GM19238 (cell line): ENCODE data around the gene ALKBH5.

Experiments used
- DNase-seq: peaks from one replicate; pipeline ENCODE4 v3.0.0; 2011; ENCODE audit warnings: low spot score; ENCODE audit not compliant: insufficient read length

The ALKBH5 gene

GRCh38 chr17:18218756-18219415 lies 35.3 kb downstream of the ALKBH5 start:
- no peak for DNase-seq

- DNase-seq = no peak
Observed at GRCh38 chr17:18224053-18224386, 40.4 kb downstream of the ALKBH5 start.

DNA sequence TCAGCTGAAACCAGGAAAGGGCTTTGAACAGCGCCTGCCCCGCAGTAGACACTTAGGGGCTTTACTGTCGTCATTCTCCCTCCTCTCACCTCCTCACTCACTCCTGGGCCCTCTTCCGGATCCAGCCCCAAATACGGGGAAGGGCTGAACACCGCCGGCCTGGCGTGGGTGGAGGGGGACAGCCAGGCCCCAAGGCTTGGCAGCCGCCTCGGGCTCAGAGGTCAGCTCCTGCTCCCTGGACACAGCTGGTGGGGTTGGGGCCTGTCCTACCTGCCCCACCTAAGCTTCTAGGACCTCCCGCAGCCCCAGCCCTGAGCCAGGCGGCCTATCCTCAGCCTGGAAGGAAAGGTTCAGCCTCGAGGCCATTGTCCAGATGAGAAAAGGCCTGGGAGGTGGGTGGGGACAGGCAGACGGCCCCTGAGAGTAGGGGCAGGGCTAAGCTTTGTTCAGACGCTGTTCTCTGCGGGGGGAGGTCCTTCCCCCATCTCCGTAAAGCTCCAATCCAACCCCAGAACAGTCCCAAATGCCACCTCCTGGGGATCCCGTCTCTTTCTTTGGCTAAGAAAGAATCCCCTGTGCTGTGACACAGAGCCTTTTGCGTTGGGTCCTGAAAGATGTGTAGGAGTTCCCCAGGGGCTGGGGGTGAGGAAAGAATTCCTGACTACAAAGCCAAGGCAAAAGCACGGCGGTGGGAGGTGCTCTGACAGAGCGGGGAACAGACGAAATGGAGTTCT lies 40.9 kb downstream of the ALKBH5 start:
- DNase-seq = no peak

- peak; percentile 100 for DNase-seq
Observed at GRCh38 chr17:18225121-18225641, 41.6 kb downstream of the ALKBH5 start, which contains the start of gene LLGL1. TSS of gene LLGL1 (plus strand) at chr17:18225635. CDS start at chr17:18225683, 48 bp downstream.

DNA sequence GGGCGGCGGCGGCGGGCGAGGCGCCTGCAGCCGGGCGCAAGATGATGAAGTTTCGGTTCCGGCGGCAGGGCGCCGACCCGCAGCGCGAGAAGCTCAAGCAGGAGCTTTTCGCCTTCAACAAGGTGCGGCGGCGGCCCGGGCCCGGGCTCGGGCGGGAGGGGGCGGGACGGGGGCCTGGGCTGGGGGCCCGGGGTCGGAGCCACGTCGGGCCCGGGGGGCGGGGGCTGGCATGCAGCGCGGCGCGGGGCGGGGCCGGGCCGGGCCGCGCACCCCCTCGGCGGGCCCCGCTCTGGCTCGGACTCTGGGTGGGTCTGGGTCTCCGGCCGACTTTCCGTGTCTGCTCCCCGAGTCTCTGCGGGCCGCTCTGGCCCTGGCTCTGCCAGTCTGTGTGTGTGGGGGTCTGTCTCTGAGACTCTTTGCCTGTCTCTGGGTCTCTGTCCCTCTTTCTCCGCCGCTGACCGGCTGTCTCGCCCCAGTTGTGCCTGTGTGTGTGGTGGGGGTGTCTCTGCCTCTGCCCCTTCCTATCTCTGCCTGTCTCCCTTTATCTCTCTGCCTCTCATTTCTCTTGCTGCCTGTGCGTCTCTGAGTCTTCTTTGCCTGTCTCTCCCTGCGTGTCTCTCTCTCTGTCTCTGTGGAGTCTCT lies 42.1 kb downstream of the ALKBH5 start:
- peak; percentile 38 for DNase-seq

DNA sequence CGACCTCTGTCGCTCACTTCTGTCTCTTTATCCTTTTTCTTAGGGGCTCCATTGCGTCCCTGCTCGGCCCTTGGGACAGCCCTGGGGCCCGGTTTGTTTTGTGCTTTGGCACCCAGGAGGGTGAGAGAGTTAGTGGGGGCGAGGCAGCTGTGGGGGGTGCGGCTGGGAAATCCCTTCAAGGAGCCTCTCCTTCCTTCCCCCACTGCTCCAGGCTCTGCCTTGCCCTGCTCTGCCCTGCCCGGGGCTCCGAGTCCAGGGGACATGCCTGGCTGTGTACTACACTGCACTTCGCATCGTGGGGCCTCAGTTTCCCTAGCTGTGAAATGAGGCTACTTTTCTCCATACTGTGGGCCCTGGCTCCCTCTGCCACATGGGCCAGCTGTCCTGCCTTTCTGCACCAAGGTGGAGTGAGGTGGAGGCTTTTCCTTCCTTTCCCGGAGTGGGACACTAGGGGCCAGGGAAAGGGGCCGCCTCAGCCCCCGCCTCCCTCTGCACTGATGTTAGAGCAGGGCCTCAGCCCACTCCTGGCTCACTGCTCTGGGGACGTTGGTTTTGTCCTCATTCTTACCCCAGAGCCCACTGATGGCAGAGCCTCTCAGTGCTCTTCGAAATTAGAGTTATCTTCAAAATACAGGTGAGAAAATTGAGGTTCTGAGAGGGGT lies 42.8 kb downstream of the ALKBH5 start:
- DNase-seq = no peak

DNA sequence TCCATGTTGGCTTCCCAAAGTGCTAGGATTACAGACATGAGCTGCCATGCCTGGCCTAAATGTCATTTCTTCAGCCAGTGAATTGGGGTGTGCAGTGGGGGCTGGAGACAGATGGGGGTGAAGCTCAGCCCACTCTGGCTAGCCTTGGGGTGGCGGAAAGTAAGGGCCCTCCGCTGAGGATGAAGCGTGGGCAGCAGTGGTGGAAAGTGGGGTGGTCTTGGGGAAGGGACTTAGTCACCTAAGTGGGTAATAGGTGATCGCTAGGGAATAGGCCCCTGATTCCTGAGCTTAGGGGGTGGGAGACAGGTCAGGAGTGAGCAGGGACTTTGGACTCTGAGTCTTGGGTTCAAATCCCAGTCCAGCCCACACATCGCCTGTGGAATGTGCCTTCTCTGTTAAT lies 44.0 kb downstream of the ALKBH5 start:
- DNase-seq = no peak

DNA sequence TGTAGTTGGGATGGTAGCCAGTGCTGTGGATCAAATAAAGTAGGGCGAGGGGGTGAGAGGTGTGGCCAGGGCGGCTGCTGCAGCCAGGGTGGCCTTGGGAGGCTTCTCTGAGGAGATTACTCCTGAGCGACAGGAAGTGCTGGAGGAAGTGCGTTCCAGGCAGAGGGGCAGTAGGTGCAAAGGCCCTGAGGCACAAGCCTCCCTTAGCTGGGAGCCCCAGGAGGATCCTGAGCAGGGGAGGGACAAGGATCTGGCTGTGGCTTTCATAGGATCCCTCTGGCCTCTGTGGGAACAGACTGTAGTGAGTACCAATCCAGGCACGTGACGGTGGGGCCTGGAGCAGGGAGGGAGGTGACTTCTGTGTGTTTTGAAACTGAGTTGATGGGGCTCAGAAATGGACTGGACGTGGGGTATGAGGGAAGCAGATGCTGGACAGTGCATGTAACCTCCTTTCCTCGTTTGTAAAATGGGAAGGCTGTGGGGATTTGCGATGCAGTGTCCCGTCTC lies 44.6 kb downstream of the ALKBH5 start:
- no peak for DNase-seq

- DNase-seq = no peak
Observed at GRCh38 chr17:18229254-18229653, 45.6 kb downstream of the ALKBH5 start.

DNA sequence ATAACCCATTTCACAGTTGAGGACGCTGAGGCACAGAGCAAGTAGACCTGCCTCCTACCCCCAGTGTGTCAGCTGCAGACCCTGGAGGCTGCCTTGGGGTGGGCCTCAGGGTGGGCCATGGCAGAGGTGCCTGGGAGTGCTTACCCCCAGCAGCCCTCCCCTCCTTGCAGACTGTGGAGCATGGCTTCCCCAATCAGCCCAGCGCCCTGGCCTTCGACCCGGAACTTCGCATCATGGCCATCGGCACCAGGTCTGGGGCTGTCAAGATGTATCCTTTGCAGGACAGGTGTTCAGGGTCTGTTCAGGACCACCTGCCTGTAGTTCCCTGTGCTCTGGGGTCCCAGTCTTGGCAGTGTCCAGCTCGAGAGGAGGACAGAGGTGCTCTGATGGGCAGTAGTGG lies 46.1 kb downstream of the ALKBH5 start:
- no peak for DNase-seq

DNA sequence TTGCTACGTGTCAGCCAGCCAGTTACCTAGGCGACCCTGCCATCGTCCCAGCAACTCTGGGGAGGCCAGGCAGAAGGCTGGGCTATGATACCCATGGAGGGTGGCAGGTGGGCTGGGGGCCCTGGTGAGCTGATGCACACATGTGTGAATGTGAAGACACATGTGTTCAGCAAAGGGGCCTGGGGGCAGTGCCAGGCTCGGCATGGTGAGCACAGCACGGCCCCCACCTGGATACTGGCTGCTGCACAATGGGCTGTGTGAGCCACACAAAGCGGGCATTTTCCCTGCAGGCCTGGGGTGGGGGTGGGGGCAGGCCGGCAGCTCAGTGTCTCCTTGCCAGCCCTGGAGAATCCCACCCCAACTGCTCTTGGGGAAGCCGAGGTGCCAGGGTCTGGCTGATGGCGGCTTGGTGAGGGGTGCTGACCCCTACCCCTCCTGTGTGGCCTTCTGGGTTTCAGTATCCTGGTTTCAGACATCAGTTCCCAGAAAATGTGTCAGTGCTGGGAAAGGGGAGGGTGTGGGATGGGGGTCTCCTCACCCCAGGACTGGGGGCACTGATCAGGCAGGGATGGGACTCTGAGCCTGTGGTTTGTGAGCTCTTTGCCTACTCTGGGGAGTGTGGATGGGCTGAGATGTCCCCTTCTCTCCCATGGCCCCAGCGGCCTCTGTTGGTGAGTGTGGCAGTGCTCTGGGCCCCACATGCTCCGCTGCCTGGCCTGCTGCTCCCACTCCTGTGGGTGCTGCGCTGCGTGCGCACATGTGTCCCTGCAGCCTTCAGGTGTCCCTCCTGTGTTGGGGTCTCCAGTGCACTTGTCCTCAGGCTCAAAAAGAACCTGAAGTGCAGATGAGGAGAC lies 46.9 kb downstream of the ALKBH5 start:
- DNase-seq = no peak

- no peak for DNase-seq
Observed at GRCh38 chr17:18231164-18231563, 47.5 kb downstream of the ALKBH5 start.

- no peak for DNase-seq
Observed at GRCh38 chr17:18233803-18234518, 50.3 kb downstream of the ALKBH5 start.

- no peak for DNase-seq
Observed at GRCh38 chr17:18234853-18235380, 51.3 kb downstream of the ALKBH5 start.

GRCh38 chr17:18235743-18236256 lies 52.2 kb downstream of the ALKBH5 start:
- no peak for DNase-seq

GRCh38 chr17:18236494-18236893 lies 52.9 kb downstream of the ALKBH5 start:
- no peak for DNase-seq

DNA sequence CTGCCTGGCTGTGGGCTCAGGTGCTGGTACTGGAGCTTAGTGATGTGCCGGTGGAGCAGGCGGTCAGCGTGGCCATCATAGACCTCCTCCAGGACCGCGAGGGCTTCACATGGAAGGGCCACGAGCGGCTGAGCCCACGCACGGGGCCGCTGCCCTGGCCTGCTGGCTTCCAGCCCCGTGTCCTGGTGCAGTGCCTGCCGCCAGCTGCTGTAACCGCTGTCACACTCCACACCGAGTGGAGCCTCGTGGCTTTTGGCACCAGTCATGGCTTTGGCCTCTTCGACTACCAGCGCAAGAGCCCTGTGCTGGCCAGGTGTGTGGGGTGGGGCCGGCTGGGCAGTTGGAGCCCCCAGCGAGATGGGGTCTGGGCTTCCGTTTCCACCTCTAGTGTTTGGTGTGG lies 53.8 kb downstream of the ALKBH5 start:
- no peak for DNase-seq

- DNase-seq = no peak
Observed at GRCh38 chr17:18238299-18238698, 54.7 kb downstream of the ALKBH5 start.

DNA sequence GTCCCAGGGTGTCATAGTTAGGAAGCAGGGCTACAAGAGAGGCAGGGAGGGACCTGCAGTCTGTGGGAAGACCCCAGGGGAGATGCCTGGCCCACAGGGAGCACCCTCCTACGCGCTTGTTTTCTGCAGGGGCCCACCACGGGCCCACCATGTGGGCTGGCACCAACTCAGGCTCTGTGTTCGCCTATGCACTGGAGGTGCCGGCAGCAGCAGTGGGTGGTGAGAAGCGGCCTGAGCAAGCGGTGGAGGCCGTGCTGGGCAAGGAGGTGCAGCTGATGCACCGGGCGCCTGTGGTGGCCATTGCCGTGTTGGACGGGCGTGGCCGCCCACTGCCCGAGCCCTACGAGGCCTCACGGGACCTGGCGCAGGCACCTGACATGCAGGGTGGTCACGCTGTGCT lies 56.8 kb downstream of the ALKBH5 start:
- no peak for DNase-seq
